Measurements from ENCODE around the gene VWF. TPM values are rescaled to one million over a fixed set of nuclear protein-coding genes. Genes with fewer than 3 reads are reported as not detected.

The VWF gene
- total and polyA plus RNA-seq, 9 donors = 37.9 to 278 (median 107) TPM

DNA sequence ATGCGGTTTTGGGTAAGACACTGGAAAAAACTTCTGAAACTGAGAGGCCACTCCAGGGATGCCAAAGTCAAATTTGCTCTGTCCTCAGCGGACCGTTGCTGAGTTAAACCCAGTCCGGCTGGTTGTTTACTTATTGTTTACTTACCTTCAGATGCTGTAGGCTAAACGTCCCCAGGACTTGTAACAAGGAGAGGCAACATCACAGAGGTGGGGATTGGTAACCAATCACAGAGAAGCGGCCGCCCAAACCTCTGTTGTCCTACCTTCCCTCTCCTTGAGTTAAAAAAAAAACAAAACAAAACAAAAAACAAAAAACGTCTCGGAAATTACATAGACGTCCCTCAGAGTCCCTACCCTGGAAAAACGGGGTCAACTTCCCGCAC is 179.8 kb downstream of the VWF start:
- DNase-seq = no peak
- 3 to 7% (median 5%) methylated on average over 12 of the region's 12 CpGs for WGBS, 3 donors
- Histone ChIP-seq H3K27me3 (no peaks in the 10 kb centered on the region), H3K4me3 (no peak overlapping the region), H3K4me1 (ENCODE audit: insufficient read depth) (no peaks in the 10 kb centered on the region), H3K27ac (no peak overlapping the region), H3K9me3 (no peaks in the 10 kb centered on the region), H3K36me3 (no peaks in the 10 kb centered on the region)
- no peak for TF ChIP-seq EP300 (IDR thresholded peaks at IDR 0.05)
- no peak for TF ChIP-seq POLR2A (IDR thresholded peaks at IDR 0.05)
- TF ChIP-seq, protein P1, sequence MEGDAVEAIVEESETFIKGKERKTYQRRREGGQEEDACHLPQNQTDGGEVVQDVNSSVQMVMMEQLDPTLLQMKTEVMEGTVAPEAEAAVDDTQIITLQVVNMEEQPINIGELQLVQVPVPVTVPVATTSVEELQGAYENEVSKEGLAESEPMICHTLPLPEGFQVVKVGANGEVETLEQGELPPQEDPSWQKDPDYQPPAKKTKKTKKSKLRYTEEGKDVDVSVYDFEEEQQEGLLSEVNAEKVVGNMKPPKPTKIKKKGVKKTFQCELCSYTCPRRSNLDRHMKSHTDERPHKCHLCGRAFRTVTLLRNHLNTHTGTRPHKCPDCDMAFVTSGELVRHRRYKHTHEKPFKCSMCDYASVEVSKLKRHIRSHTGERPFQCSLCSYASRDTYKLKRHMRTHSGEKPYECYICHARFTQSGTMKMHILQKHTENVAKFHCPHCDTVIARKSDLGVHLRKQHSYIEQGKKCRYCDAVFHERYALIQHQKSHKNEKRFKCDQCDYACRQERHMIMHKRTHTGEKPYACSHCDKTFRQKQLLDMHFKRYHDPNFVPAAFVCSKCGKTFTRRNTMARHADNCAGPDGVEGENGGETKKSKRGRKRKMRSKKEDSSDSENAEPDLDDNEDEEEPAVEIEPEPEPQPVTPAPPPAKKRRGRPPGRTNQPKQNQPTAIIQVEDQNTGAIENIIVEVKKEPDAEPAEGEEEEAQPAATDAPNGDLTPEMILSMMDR (IDR thresholded peaks at IDR 0.05) = no peak
- intact Hi-C loops (cut with DNase I) = no loop called here

DNA sequence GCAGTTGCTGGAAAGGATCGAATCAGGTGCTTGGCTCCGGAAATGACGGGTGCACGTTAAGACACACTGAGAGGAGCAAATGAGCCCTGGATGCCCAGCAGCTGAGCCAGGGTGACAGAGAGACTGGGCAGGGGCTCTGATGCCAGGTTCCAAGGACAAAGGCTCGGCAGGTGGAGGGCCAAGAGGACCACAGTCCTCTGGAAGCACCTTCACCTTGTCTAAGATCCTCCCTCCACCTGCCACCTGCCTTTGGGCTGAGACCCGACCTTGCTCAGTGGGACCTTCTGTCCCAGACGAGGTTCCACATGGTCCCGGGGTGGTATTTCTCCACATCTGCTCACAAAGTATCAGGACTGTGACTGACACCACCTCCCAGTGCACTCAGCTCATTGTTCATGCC is 180.4 kb downstream of the VWF start:
- no peaks in the 10 kb centered on the region for H3K36me3 ChIP-seq
- no peak for DNase-seq
- whole genome bisulfite sequencing, 3 donors = 76 to 90% (median 81%) methylated on average over 8 of the region's 8 CpGs
- intact Hi-C loops (cut with DNase I) = no loop called here
- no peak overlapping the region for H3K4me3 ChIP-seq
- H3K27me3 ChIP-seq = no peaks in the 10 kb centered on the region
- H3K9me3 ChIP-seq = no peaks in the 10 kb centered on the region
- H3K27ac ChIP-seq = no peak overlapping the region
- TF ChIP-seq EP300 (IDR thresholded peaks at IDR 0.05) = no peak
- H3K4me1 ChIP-seq (ENCODE audit: insufficient read depth) = no peaks in the 10 kb centered on the region

DNA sequence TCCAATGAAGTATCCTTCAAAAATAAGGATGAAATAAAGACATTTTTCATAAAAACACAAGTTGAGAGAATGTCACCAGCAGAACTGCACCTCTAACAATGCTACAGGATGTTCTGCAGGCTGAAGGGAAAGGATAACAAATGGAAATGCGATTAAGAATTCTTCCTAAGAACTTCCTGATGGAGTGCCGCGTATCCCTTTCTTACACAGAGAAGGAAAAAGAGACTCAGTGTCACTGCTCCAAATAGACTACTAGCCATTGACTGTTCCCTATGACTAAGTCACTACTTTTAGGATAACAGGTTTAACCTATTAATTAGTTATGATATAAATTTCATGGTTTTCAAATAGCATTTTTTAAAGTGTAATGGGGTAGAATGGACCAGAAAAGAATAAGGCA is 182.6 kb downstream of the VWF start:
- Histone ChIP-seq H3K4me1 (ENCODE audit: insufficient read depth) (no peaks in the 10 kb centered on the region), H3K27me3 (no peaks in the 10 kb centered on the region), H3K9me3 (no peaks in the 10 kb centered on the region), H3K4me3 (no peak overlapping the region), H3K27ac (no peak overlapping the region), H3K36me3 (no peaks in the 10 kb centered on the region)
- intact Hi-C loops (cut with DNase I) = no loop called here
- no peak for DNase-seq
- no peak for TF ChIP-seq POLR2A (IDR thresholded peaks at IDR 0.05)
- no peak for TF ChIP-seq EP300 (IDR thresholded peaks at IDR 0.05)
- TF ChIP-seq, protein P1 (IDR thresholded peaks at IDR 0.05) = no peak
- WGBS, 3 donors = 76 to 88% (median 83%) methylated on average over 3 of the region's 3 CpGs

DNA sequence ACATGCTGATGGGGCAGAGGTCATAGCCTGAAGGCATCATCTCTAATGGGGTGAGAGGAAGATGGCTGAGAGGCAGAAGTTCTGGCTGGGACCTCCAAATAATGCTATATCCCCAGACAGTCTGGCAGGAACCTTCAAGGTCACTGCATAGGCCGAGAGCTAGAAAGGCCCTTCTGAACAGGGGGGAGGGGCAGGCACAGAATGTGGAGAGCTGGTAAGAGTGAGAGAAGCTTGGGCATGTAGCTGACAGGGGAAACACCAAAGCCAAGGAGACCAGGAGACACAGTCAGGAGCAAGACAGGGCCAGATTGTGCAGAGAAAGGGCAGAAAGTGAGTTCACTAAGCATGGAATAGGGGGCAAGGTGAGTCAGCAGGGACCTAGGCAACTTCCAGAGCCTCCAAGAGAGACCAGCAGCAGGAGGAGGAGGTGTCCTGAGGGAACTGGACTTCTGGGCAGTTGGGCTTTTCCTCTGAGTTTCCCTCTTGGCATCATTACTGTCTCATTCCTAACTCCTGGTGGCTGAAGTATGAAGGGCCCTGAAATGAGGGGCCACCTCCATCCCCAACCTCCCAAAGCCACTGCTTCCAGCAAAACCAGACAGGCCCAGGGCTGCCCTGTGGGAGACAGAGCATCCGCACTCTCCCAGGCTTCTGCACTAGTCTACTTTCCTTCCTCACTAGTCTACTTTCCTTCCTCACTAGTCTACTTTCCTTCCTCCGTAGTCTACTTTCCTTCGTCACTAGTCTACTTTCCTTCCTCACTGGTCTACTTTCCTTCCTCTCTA is 196.5 kb downstream of the VWF start:
- H3K27ac ChIP-seq = no peak overlapping the region
- WGBS, 3 donors = 53 to 73% (median 71%) methylated on average over 2 to 4 of the region's 4 CpGs
- H3K27me3 ChIP-seq = no peaks in the 10 kb centered on the region
- H3K4me1 ChIP-seq (ENCODE audit: insufficient read depth) = no peaks in the 10 kb centered on the region
- TF ChIP-seq, protein P1 (IDR thresholded peaks at IDR 0.05) = no peak
- TF ChIP-seq POLR2A (IDR thresholded peaks at IDR 0.05) = no peak
- TF ChIP-seq EP300 (IDR thresholded peaks at IDR 0.05) = no peak
- DNase-seq = no peak
- no peak overlapping the region for H3K4me3 ChIP-seq
- H3K9me3 ChIP-seq = no peaks in the 10 kb centered on the region
- intact Hi-C loops (cut with DNase I) = no loop called here
- no peaks in the 10 kb centered on the region for H3K36me3 ChIP-seq

DNA sequence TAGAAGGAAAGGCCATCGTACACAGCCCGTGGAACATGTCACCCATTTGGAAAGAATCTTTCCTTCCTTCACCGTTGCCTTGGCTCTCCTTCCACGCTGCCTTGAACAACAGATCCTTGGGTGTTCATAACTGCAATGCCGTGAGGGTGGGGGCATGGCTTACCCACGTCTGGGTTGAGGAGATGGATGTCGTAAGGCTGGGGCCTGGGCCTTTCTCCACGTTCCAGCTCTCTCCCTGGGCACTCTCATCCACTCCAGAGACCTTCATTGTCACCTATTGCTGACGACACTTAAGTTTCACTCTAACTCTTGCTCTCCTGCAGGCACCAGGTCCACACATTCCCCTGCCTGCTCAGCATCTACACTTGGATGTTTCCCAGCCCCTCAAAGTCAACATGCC is 198.8 kb downstream of the VWF start:
- 82 to 89% (median 87%) methylated on average over 9 of the region's 9 CpGs for WGBS, 3 donors
- Histone ChIP-seq H3K9me3 (no peaks in the 10 kb centered on the region), H3K4me1 (ENCODE audit: insufficient read depth) (no peaks in the 10 kb centered on the region), H3K4me3 (no peak overlapping the region), H3K27ac (no peak overlapping the region), H3K36me3 (no peaks in the 10 kb centered on the region), H3K27me3 (no peaks in the 10 kb centered on the region)
- no peak for DNase-seq
- TF ChIP-seq, protein P1 (IDR thresholded peaks at IDR 0.05) = no peak
- TF ChIP-seq POLR2A (IDR thresholded peaks at IDR 0.05) = no peak
- no peak for TF ChIP-seq EP300 (IDR thresholded peaks at IDR 0.05)
- intact Hi-C loops (cut with DNase I) = no loop called here
